ENCODE results near the gene PRSS53.
"Not testable (repeated sequence)": the region's sequence is repeated elsewhere in the genome, so short reads cannot be mapped to it uniquely, and the experiment has no call there.

Gene PRSS53

GRCh38 chr16:31088459-31089183 lies at the start of gene PRSS53:
PRSS53 (minus strand) TSS chr16:31088943; CDS start chr16:31088809, 134 bp downstream.
- no peak for DNase-seq
- ATAC-seq, result no peak

GRCh38 chr16:31136822-31137499 lies 48.2 kb upstream of the PRSS53 start:
- not testable (repeated sequence) for ATAC-seq, DNase-seq

GRCh38 chr16:31136287-31136662 lies 47.5 kb upstream of the PRSS53 start:
- DNase-seq, result no peak
- no peak for ATAC-seq

- no peak for DNase-seq
Measured at GRCh38 chr16:31135535-31136286, 47.0 kb upstream of the PRSS53 start, which contains the start of gene PRSS8. PRSS8 (minus strand) TSS chr16:31135727; CDS start chr16:31135498, 229 bp downstream.

GRCh38 chr16:31134625-31135534 lies 46.1 kb upstream of the PRSS53 start:
- DNase-seq (no peak), ATAC-seq (no peak)

More at GRCh38 chr16:31135535-31136286, 47.0 kb upstream of the PRSS53 start, which contains the start of gene PRSS8:
- ATAC-seq, result no peak

GRCh38 chr16:31134091-31134571 lies 45.4 kb upstream of the PRSS53 start:
- DNase-seq, result no peak
- ATAC-seq, result no peak

- no peak for DNase-seq
- ATAC-seq, result no peak
Measured at GRCh38 chr16:31133046-31133501, 44.3 kb upstream of the PRSS53 start.

GRCh38 chr16:31132303-31132979 lies 43.7 kb upstream of the PRSS53 start:
- DNase-seq (no peak), ATAC-seq (no peak)

- ATAC-seq, result no peak
- no peak for DNase-seq
Measured at GRCh38 chr16:31131841-31132271, 43.1 kb upstream of the PRSS53 start.

- no peak for ATAC-seq
Measured at GRCh38 chr16:31131416-31131815, 42.7 kb upstream of the PRSS53 start.

GRCh38 chr16:31130899-31131298 lies 42.2 kb upstream of the PRSS53 start:
- ATAC-seq (no peak), DNase-seq (no peak)

More at GRCh38 chr16:31131416-31131815, 42.7 kb upstream of the PRSS53 start:
- DNase-seq, result no peak

GRCh38 chr16:31130336-31130891 lies 41.7 kb upstream of the PRSS53 start:
- DNase-seq (no peak), ATAC-seq (no peak)

- DNase-seq, result no peak
- no peak for ATAC-seq
Measured at GRCh38 chr16:31129568-31130335, 41.0 kb upstream of the PRSS53 start.

GRCh38 chr16:31128711-31129567 lies 40.2 kb upstream of the PRSS53 start:
- DNase-seq, result no peak
- ATAC-seq, result no peak

GRCh38 chr16:31127182-31127581 lies 38.4 kb upstream of the PRSS53 start:
- ATAC-seq (no peak), DNase-seq (no peak)

- ATAC-seq, result no peak
- DNase-seq, result no peak
Measured at GRCh38 chr16:31125844-31126243, 37.1 kb upstream of the PRSS53 start.

GRCh38 chr16:31120129-31120528 lies 31.4 kb upstream of the PRSS53 start:
- ATAC-seq, result no peak
- no peak for DNase-seq
